Right lobe of liver (tissue), 4 donors: Measurements from ENCODE around the gene SAV1.

Experiments
- POLR2A ChIP-seq: fragments of 450-650 bp; IDR thresholded peaks from one replicate; pipeline ENCODE4 v1.6.1; 2017; ENCODE audit warnings: antibody characterized with exemption, mild to moderate bottlenecking
- TF ChIP-seq, protein P1 (sequence below), 4 donors: fragments of 200-600 bp in 3 of 4; fragments of 450-650 bp in 1 of 4; IDR thresholded peaks; one replicate each; pipeline versions ENCODE4 v1.5.1 to v1.8.0; 2016 to 2022; ENCODE audit warnings: antibody characterized with exemption in 4 of 4, mild to moderate bottlenecking in 2 of 4
- donor health status: DM: no; HTN: no; CAD: no.
- donor health status: DM: no; HTN: no; CAD: no.
- donor health status: DM: no; HTN: yes; CAD: no.

- no peak for TF ChIP-seq POLR2A
- TF ChIP-seq, protein P1, sequence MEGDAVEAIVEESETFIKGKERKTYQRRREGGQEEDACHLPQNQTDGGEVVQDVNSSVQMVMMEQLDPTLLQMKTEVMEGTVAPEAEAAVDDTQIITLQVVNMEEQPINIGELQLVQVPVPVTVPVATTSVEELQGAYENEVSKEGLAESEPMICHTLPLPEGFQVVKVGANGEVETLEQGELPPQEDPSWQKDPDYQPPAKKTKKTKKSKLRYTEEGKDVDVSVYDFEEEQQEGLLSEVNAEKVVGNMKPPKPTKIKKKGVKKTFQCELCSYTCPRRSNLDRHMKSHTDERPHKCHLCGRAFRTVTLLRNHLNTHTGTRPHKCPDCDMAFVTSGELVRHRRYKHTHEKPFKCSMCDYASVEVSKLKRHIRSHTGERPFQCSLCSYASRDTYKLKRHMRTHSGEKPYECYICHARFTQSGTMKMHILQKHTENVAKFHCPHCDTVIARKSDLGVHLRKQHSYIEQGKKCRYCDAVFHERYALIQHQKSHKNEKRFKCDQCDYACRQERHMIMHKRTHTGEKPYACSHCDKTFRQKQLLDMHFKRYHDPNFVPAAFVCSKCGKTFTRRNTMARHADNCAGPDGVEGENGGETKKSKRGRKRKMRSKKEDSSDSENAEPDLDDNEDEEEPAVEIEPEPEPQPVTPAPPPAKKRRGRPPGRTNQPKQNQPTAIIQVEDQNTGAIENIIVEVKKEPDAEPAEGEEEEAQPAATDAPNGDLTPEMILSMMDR (IDR thresholded peaks at IDR 0.05), result no peak
Observed at GRCh38 chr14:50656776-50657175, 11.3 kb downstream of the SAV1 start.
